Transverse colon (tissue), 4 donors: ENCODE results near the gene NCF2. TPM values are rescaled to one million over a fixed set of nuclear protein-coding genes. Genes with fewer than 3 reads are reported as not detected.

ENCODE experiments used
- DNase-seq: peaks from one replicate; pipeline ENCODE4 v3.0.0-alpha.2; 2019
- H3K27ac ChIP-seq, 4 donors: fragments of 200-600 bp; sonication (generic); 2 replicates each; pipeline ENCODE4 v1.5.1; 2016 to 2018; ENCODE audit warnings: inconsistent platforms in 4 of 4
- H3K27me3 ChIP-seq: fragments of 200-600 bp; sonication (generic); 2 replicates; pipeline ENCODE4 v1.5.1; 2017; ENCODE audit warnings: inconsistent platforms
- H3K36me3 ChIP-seq, 4 donors: fragments of 200-600 bp; sonication (generic); 2 replicates each; pipeline ENCODE4 v1.5.1; 2017 to 2019; ENCODE audit warnings: inconsistent platforms in 4 of 4
- H3K4me1 ChIP-seq, 4 donors: fragments of 200-600 bp; sonication (generic); 2 replicates each; pipeline ENCODE4 v1.5.1; 2017 to 2020; ENCODE audit warnings: inconsistent platforms in 4 of 4
- H3K4me3 ChIP-seq, 4 donors: fragments of 200-600 bp; sonication (generic); 1 replicate in 1 of 4; 2 replicates in 3 of 4; pipeline versions ENCODE4 v1.5.1 to v1.6.1; 2017 to 2019; ENCODE audit warnings: inconsistent platforms in 4 of 4
- H3K9me3 ChIP-seq, 2 donors: fragments of 200-600 bp; sonication (generic); 2 replicates each; pipeline ENCODE4 v1.5.1; 2017 to 2019; ENCODE audit warnings: inconsistent platforms in 2 of 2
- CTCF ChIP-seq, 5 experiments: fragments of 200-600 bp in 3 of 5; fragments of 450-650 bp in 2 of 5; sonication (generic) in 3 of 5; IDR thresholded peaks; 1 replicate in 2 of 5; 2 replicates in 3 of 5; pipeline ENCODE4 v1.5.1; 2016 to 2017; ENCODE audit warnings: antibody characterized with exemption in 5 of 5, inconsistent platforms in 3 of 5, mild to moderate bottlenecking in 2 of 5, moderate library complexity in 1 of 5
- EP300 ChIP-seq: sonication (generic); formaldehyde crosslinking; IDR thresholded peaks from one replicate; pipeline ENCODE4 v1.6.1; 2017; ENCODE audit warnings: antibody characterized with exemption, low read depth
- POLR2A ChIP-seq: fragments of 450-650 bp; IDR thresholded peaks from one replicate; pipeline ENCODE4 v1.6.1; 2016; ENCODE audit warnings: antibody characterized with exemption, mild to moderate bottlenecking, moderate library complexity
- POLR2AphosphoS5 ChIP-seq, 3 donors: sonication (generic); formaldehyde crosslinking; IDR thresholded peaks; one replicate each; pipeline ENCODE4 v1.6.1; 2016; ENCODE audit warnings: antibody characterized with exemption in 3 of 3
- WGBS, 2 donors: methylation state at CpG; one replicate each; pipeline ENCODE4 v1.1.5; 2018; ENCODE audit warnings: low coverage in 1 of 2; 5-methylcytosine and 5-hydroxymethylcytosine counted together
- in situ Hi-C, 4 donors: fragments of 200-750 bp; cut with MboI; loops; one replicate each; pipeline versions ENCODE4 v1.15.0 to v1.15.1; 2017; ENCODE audit warnings: low sequenced_read_pairs in 3 of 4, low pct_ligation_motif_present in 1 of 4, low pct_unique_long_range_greater_than_20kb in 1 of 4
- intact Hi-C: fragments of 100-400 bp; cut with DNase I; formaldehyde crosslinking; loops from one replicate; pipeline ENCODE4 v1.15.1; 2023; ENCODE audit warnings: low total_unique reads
- total RNA-seq, 4 donors: library from RNA; depleted of rRNA; stranded (reverse); fragments of >200 nt; gene quantifications; one replicate each; pipeline ENCODE4 v1.1.0, GENCODE V29; 2016

NCF2 gene
- total RNA-seq, 4 donors from 2014 or later: 3.8 to 12.7 (median 5.6) TPM

- no peak overlapping the region for H3K27ac ChIP-seq
- 86 to 89% methylated on average over 1 to 5 of the region's 5 CpGs for WGBS, 2 donors
- TF ChIP-seq CTCF (IDR thresholded peaks at IDR 0.05): no peak
- TF ChIP-seq POLR2A: no peak
- no peak for TF ChIP-seq EP300
- TF ChIP-seq POLR2AphosphoS5 (IDR thresholded peaks at IDR 0.05): no peak
- intact Hi-C loops (no loop called here), in situ Hi-C loops (no loop called here)
- H3K27me3 ChIP-seq: no peaks in the 10 kb centered on the region
- H3K4me1 ChIP-seq: peaks cover 4 to 23% (median 6%) of the 10 kb centered on the region in 4 donors
- no peaks in the 10 kb centered on the region for H3K9me3 ChIP-seq
- no peak for DNase-seq
- H3K4me3 ChIP-seq: no peak overlapping the region
- H3K36me3 ChIP-seq: no peaks in the 10 kb centered on the region
Measured at GRCh38 chr1:183596500-183596899, 6.2 kb upstream of the NCF2 start.

- H3K27me3 ChIP-seq: no peaks in the 10 kb centered on the region
- no peaks in the 10 kb centered on the region for H3K36me3 ChIP-seq
- no peak for DNase-seq
- intact Hi-C loops (no loop called here), in situ Hi-C loops (no loop called here)
- no peak overlapping the region for H3K27ac ChIP-seq
- TF ChIP-seq POLR2A: no peak
- no peak for TF ChIP-seq EP300
- no peak for TF ChIP-seq CTCF (IDR thresholded peaks at IDR 0.05)
- TF ChIP-seq POLR2AphosphoS5 (IDR thresholded peaks at IDR 0.05): no peak
- 96% methylated on average over 2 of the region's 2 CpGs; no CpG with 5 or more reads in 1 of the 2 donors for WGBS, 2 donors
- H3K4me1 ChIP-seq: peaks cover 0 to 25% (median 6%) of the 10 kb centered on the region in 4 donors
- H3K9me3 ChIP-seq: no peaks in the 10 kb centered on the region
- no peak overlapping the region for H3K4me3 ChIP-seq
Measured at GRCh38 chr1:183595537-183595936, 5.3 kb upstream of the NCF2 start.

- Histone ChIP-seq H3K9me3 (no peaks in the 10 kb centered on the region), H3K4me1 (peaks cover 0 to 32% (median 11%) of the 10 kb centered on the region in 4 donors), H3K4me3 (no peak overlapping the region), H3K36me3 (no peaks in the 10 kb centered on the region), H3K27me3 (no peaks in the 10 kb centered on the region), H3K27ac (no peak overlapping the region)
- WGBS, 2 donors: 53 to 65% methylated on average over 3 of the region's 3 CpGs
- intact Hi-C loops (no loop called here), in situ Hi-C loops (no loop called here)
- peak; percentile 20 for DNase-seq
- TF ChIP-seq POLR2A: no peak
- TF ChIP-seq EP300: no peak
- no peak for TF ChIP-seq CTCF (IDR thresholded peaks at IDR 0.05)
Measured at GRCh38 chr1:183593356-183593755, 3.1 kb upstream of the NCF2 start.

- Histone ChIP-seq H3K36me3 (no peaks in the 10 kb centered on the region), H3K4me3 (no peak overlapping the region), H3K27ac (no peak overlapping the region), H3K9me3 (no peaks in the 10 kb centered on the region), H3K27me3 (no peaks in the 10 kb centered on the region), H3K4me1 (peaks cover 0 to 27% (median 9%) of the 10 kb centered on the region in 4 donors)
- in situ Hi-C loops: no loop called here
- 84 to 95% methylated on average over 5 to 7 of the region's 7 CpGs for WGBS, 2 donors
- intact Hi-C loops: no loop called here
- DNase-seq: no peak
- TF ChIP-seq POLR2AphosphoS5 (IDR thresholded peaks at IDR 0.05) (no peak), EP300 (no peak), POLR2A (no peak), CTCF (IDR thresholded peaks at IDR 0.05) (no peak)
Measured at GRCh38 chr1:183592733-183593132, 2.5 kb upstream of the NCF2 start.
